DND-41 (cell line): Measurements from ENCODE around the gene EFCAB13.
"Not testable (repeated sequence)": the region's sequence is repeated elsewhere in the genome, so short reads cannot be mapped to it uniquely, and the experiment has no call there.

Experiments
- ATAC-seq: fragments of 200-7000 bp; cut with Tn5 transposase; 3 replicates; pipeline ENCODE4 v1.9.1; 2021; ENCODE audit warnings: low read depth; ENCODE audit not compliant: insufficient read depth
- DNase-seq: peaks from one replicate; pipeline ENCODE4 v3.0.0-alpha.2; 2020
- H2AFZ ChIP-seq: 2 replicates; pipeline ENCODE4 v1.6.0; 2012; ENCODE audit warnings: low read depth, low read length
- H3K27ac ChIP-seq: 2 replicates; pipeline ENCODE4 v1.5.1; 2012; ENCODE audit warnings: low read length, inconsistent platforms
- H3K27me3 ChIP-seq: fragments of 200-600 bp; sonication (generic); 2 replicates; pipeline ENCODE4 v1.6.0; 2012; ENCODE audit warnings: low read length, mild to moderate bottlenecking, inconsistent platforms; ENCODE audit not compliant: insufficient read depth, poor library complexity
- H3K36me3 ChIP-seq: 2 replicates; pipeline ENCODE4 v1.5.1; 2012; ENCODE audit warnings: low read length, inconsistent platforms; ENCODE audit not compliant: insufficient read depth
- H3K4me1 ChIP-seq: 2 replicates; pipeline ENCODE4 v1.5.1; 2012; ENCODE audit warnings: mild to moderate bottlenecking, low read length; ENCODE audit not compliant: insufficient read depth
- H3K4me2 ChIP-seq: 2 replicates; pipeline ENCODE4 v1.6.0; 2012; ENCODE audit warnings: mild to moderate bottlenecking, moderate library complexity, low read length, inconsistent platforms; ENCODE audit not compliant: insufficient read depth
- H3K4me3 ChIP-seq, 2 experiments: fragments of 200-600 bp in 1 of 2; shearing (Covaris generic) in 1 of 2; 2 replicates each; pipeline ENCODE4 v1.5.1; 2012 to 2016; ENCODE audit warnings: inconsistent platforms in 2 of 2, low read length in 2 of 2, mild to moderate bottlenecking in 2 of 2, low read depth in 1 of 2, moderate library complexity in 1 of 2
- H3K79me2 ChIP-seq: 2 replicates; pipeline ENCODE4 v1.6.0; 2012; ENCODE audit warnings: low read length, inconsistent platforms; ENCODE audit not compliant: insufficient read depth
- H3K9ac ChIP-seq: 2 replicates; pipeline ENCODE4 v1.6.0; 2012; ENCODE audit warnings: low read depth, mild to moderate bottlenecking, inconsistent platforms, low read length, moderate library complexity
- H3K9me3 ChIP-seq: 2 replicates; pipeline ENCODE4 v1.5.1; 2012; ENCODE audit warnings: low read length, moderate library complexity, mild to moderate bottlenecking, inconsistent platforms; ENCODE audit not compliant: insufficient read depth, severe bottlenecking
- H4K20me1 ChIP-seq: 2 replicates; pipeline ENCODE4 v1.6.0; 2012; ENCODE audit warnings: low read length; ENCODE audit not compliant: insufficient read depth
- EZH2 ChIP-seq: IDR thresholded peaks from 3 replicates; pipeline ENCODE4 v1.6.1; 2012; ENCODE audit warnings: borderline replicate concordance, low read depth, mild to moderate bottlenecking, moderate library complexity, low read length, inconsistent platforms; ENCODE audit not compliant: severe bottlenecking
- TF ChIP-seq, protein P1 (sequence below): IDR thresholded peaks from 2 replicates; pipeline ENCODE4 v1.5.1; 2012; ENCODE audit warnings: borderline replicate concordance, low read length, moderate library complexity, mild to moderate bottlenecking; ENCODE audit not compliant: poor library complexity, severe bottlenecking; ENCODE audit errors: extremely low read depth

EFCAB13 gene

GRCh38 chr17:47427985-47428384 is 104.2 kb downstream of the EFCAB13 start:
- H3K79me2 ChIP-seq = no peaks in the 10 kb centered on the region
- no peak overlapping the region for H3K27ac ChIP-seq
- no peak overlapping the region for H3K9ac ChIP-seq
- TF ChIP-seq, protein P1, sequence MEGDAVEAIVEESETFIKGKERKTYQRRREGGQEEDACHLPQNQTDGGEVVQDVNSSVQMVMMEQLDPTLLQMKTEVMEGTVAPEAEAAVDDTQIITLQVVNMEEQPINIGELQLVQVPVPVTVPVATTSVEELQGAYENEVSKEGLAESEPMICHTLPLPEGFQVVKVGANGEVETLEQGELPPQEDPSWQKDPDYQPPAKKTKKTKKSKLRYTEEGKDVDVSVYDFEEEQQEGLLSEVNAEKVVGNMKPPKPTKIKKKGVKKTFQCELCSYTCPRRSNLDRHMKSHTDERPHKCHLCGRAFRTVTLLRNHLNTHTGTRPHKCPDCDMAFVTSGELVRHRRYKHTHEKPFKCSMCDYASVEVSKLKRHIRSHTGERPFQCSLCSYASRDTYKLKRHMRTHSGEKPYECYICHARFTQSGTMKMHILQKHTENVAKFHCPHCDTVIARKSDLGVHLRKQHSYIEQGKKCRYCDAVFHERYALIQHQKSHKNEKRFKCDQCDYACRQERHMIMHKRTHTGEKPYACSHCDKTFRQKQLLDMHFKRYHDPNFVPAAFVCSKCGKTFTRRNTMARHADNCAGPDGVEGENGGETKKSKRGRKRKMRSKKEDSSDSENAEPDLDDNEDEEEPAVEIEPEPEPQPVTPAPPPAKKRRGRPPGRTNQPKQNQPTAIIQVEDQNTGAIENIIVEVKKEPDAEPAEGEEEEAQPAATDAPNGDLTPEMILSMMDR = no peak
- TF ChIP-seq EZH2 = no peak
- no peak overlapping the region for H3K4me3 ChIP-seq
- no peaks in the 10 kb centered on the region for H4K20me1 ChIP-seq
- DNase-seq = no peak
- H3K27me3 ChIP-seq = no peaks in the 10 kb centered on the region
- H2AFZ ChIP-seq = no peak overlapping the region
- H3K9me3 ChIP-seq = no peaks in the 10 kb centered on the region
- no peaks in the 10 kb centered on the region for H3K4me1 ChIP-seq
- H3K36me3 ChIP-seq = peaks cover 14% of the 10 kb centered on the region; the same call in 1 of the 2 replicates
- H3K4me2 ChIP-seq = no peak overlapping the region
- ATAC-seq = no peak

DNA sequence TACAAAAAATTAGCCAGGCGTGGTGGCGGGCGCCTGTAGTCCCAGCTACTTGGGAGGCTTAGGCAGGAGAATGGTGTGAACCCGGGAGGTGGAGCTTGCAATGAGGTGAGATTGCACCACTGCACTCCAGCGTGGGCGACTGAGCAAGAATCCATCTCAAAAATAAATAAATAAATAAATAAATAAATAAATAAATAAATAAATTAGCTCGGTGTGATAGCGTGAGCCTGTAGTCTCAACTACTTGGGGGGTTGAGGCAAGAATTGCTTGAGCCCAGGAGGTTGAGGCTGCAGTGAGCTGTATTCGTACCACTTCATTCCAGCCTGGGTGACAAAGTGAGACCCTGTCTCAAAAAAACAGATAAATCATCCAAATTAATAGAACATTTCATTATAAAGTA is 108.5 kb downstream of the EFCAB13 start:
- H3K4me1 ChIP-seq, ATAC-seq, DNase-seq, H3K9ac ChIP-seq, H3K27me3 ChIP-seq, H3K9me3 ChIP-seq, H3K27ac ChIP-seq, H3K4me2 ChIP-seq, H3K36me3 ChIP-seq, H3K4me3 ChIP-seq, H2AFZ ChIP-seq, H3K79me2 ChIP-seq, H4K20me1 ChIP-seq: not testable (repeated sequence)

DNA sequence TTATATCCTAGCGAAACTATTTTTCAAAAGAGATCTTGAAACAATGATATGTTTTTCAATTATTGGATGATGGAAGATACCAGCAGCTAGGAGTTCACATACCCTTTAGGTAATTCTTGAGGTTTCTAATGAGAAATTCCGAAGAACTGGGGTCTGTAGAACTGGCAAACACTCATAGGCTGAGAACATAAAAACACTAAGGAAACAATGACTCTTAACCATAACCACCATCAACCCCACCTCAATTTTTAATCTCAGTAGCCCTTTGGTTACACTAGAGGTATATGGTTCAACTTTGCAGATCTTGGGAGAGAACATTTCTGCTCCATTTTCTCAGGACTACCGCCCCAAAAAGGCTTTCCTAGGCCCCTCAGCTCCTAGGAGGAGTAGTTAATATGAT is 141.4 kb downstream of the EFCAB13 start:
- H2AFZ ChIP-seq = no peak overlapping the region
- H3K4me3 ChIP-seq = no peak overlapping the region
- no peaks in the 10 kb centered on the region for H4K20me1 ChIP-seq
- 0 out of 2 replicates have a peak, but pooled peaks cover 3% of the 10 kb centered on the region for H3K36me3 ChIP-seq
- H3K27me3 ChIP-seq = no peaks in the 10 kb centered on the region
- H3K27ac ChIP-seq = no peak overlapping the region
- TF ChIP-seq, protein P1 = no peak
- no peak for TF ChIP-seq EZH2
- H3K9me3 ChIP-seq = no peaks in the 10 kb centered on the region
- DNase-seq (no peak), ATAC-seq (no peak)
- no peak overlapping the region for H3K9ac ChIP-seq
- no peaks in the 10 kb centered on the region for H3K79me2 ChIP-seq
- H3K4me2 ChIP-seq = no peak overlapping the region
- no peaks in the 10 kb centered on the region for H3K4me1 ChIP-seq

GRCh38 chr17:47466976-47467375 is 143.2 kb downstream of the EFCAB13 start:
- not testable (repeated sequence) for H3K79me2 ChIP-seq, DNase-seq, H3K27me3 ChIP-seq, H3K9ac ChIP-seq, H3K27ac ChIP-seq, ATAC-seq, H3K4me1 ChIP-seq, H3K9me3 ChIP-seq, H3K4me3 ChIP-seq, H4K20me1 ChIP-seq, H3K36me3 ChIP-seq, H2AFZ ChIP-seq, H3K4me2 ChIP-seq
